Stimulated activated CD4-positive, alpha-beta T cell treated with anti-CD3 and anti-CD28 coated beads, Interleukin-4, amount 100 ng/mL, for 1 hour (primary cell): ENCODE data around the gene LARGE1.

Source experiments
- DNase-seq: peaks from one replicate; pipeline ENCODE4 v3.0.0-alpha.2; 2020

The LARGE1 gene

DNA sequence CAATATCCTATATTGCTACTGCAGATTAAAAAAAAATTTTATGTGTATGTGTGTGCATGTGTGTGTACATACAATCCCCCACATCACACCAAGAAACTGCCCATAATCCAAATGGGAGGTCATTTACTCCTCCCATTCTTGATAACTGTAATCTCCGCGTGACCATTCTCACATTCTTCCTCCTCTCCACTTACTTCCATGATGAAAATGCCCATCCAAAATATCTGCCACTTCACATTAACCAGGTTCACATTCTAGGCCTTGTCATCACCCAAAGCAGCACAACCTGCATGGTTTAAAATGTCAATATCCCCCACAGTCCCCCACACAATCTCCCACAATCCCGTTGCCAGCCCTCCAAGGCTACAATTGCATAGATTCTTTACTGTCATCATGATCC, 149.6 kb downstream of the LARGE1 start:
- DNase-seq = no peak

DNA sequence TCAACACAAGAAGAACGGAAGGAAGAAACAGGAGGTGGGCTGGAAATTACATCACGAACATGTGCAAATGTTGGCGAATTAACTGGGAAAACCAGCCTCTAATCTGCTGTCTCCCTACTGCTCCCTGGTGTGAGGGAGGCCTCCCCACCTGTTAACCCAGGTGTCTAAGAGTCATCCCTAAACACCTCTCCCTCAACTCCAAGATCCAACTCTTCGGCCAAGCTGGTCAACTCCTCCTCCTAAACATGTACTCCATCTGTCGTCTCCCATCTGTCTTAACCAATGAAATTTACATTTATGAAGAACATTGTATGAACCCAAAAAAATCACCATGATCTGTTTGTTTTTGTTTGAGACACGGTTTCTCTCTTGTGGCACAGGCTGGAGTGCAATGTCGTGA, 154.2 kb downstream of the LARGE1 start:
- DNase-seq = no peak

DNA sequence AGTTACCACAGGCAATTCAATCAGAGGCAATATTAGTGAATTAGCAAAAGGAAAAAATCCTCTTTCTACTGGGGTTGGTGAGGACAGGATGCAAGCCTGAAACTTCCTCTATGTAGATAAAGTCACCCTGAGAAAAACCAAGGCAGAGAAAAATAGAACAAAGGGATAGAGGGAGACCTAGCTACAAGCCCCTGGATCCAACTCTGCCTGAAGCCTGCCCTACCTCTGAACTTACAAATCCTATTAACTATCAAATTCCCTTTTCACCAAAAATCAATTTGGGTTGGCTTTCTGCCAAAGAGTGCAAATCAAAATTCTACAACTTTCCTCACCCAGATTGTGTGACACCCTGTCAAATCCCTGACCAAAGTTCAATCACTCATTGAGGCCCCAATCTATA, 161.3 kb downstream of the LARGE1 start:
- no peak for DNase-seq

DNA sequence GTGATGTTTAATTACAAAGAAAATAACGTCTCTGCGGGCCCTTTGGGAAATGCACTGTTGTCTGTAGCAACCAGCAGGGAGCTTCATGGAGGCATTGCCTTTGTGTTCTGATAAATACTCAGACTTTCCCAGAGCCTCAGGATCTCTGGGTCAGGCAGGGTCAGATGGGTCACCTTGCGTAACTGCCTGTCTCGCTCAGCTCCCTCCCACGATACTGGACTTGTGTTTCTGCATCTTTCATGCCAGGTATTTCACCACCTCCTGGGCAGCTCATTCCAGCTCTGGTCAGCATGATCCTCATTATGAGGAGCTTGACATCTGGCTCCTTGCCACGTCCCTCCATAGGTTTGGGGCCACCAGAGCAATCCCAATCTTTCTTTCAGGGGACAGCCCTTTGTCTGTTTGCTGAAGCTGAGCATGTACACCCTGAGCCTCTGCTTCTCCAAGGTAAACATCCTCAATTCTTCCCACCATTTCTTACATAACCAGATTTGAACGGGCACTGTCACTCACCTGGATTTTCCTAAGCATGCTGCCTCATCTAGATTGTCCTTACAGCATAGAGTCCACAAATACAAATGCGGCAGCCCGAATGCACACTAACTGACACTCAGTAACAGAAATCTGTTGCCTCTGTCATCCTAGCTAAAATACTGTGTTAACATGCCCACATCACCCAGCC, 162.3 kb downstream of the LARGE1 start:
- DNase-seq = no peak

DNA sequence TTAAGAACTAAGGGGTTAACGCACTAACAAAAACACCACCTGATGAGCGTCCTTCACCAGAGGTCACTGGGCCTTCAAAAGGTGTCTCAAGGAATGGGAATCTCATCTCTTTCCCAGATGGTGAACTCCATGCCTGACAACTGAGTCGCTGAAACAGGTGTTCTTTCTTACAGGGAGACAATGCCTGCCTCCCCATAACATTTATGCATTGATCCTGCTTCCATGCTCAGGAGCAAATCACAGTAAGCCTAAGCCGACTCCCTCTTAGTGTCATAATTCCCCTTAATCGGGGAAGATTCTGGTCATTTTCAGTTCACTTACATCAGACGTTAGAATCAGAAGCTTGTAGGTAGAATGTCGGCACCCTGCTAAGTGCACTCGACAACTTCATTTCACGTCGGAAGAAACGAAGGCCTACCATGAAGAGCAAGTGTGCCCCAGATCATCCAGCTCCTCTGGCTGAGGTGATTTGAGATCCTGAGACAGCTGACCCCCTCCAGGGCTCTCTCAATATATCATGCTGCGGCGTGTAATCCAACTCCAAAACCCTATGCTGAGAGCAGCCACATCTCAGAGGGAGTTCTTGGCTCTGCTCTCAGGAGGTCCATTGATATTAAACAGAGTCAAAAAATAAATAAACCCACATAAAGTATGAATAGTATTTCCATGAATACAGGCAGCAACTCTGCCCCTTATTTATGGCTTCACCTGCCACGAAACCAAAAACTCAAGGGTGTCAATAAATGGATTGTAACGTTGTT, 163.1 kb downstream of the LARGE1 start:
- DNase-seq = no peak

DNA sequence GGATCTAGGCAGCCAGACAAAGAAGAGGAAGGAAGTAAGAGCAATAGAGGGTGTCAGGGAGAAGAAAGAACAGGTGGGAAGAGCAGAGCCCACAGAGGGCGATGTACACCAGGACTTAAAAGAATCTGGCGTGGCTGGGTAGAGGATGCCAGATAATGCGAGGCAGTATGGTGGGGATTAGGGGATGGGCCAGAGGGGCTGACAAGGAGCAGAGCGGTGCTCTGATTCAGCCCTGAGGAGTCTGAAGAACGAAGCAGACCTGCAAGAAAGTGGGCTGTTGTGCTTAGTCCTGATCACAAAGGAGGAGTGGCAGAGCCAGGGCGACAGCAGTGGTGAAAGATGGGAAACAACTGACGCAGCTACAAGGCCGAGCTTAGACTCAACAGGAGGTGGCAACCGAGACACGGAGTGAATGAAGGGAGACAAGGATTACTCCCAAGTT, 163.7 kb downstream of the LARGE1 start:
- DNase-seq = no peak

DNA sequence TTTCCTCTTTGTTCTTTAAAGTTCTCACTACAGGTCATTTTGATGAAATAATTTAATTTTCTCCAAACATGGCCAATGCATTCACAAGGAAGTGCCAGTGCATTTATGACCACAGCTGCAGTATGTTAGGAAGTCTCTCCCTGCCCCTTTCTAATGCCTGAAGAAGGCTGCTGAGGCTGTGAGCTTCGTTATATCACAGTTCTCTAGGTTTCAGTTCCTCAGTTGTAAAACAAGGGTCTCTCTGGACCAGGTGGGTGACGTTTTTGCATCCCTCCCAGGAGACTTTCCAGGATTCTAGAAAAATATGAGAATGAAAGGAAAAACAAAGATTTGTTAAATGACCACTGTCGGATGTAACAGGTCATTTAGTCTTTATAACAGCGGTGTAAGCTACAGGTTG, 171.6 kb downstream of the LARGE1 start:
- DNase-seq = no peak

DNA sequence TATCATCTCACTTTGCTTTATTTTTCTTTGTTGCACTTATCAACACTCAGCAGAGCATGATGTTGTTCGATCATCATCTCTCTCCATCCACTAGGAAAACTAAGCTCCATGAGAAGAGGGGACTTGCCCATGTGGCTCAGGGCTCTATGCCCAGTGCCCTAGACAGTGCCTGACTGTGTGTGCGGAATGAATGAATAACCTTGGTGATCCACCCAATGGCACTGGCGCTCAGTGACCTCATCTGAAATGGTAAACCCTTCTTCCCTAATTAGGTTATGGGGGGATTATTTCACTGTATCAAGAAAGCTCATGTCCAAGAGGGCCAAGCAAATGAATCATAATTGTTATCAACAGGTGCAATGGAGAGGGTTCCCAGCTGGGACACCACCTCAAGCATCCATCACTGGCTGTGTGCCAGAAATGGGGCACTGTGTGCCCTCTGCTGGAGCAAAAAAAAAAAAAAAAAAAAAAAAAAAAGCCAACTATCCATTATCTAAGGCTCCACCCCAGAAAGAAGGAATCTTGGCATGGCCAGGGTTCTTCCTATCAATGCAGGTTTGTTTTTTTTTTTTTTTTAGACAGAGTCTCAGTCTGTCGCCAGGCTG, 172.6 kb downstream of the LARGE1 start:
- no peak for DNase-seq

DNA sequence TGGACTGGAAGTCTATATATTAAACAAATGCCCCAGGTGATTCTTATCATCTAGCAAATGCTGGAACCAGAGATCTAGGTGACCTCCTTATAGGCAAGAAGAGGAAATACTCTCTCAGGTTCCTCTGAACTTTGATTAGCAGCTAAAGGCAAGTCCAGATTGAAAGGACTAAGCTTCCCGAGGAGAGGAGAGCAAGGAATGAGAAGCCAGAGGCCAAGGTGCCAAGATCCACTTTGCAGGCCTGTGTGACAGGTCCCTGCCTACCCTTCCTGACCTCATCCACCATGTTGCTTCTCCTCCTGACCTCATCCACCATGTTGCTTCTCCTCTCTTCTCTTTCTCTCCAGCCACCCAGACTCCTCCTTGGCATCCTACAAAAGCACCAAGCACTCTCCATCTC, 173.2 kb downstream of the LARGE1 start:
- no peak for DNase-seq

DNA sequence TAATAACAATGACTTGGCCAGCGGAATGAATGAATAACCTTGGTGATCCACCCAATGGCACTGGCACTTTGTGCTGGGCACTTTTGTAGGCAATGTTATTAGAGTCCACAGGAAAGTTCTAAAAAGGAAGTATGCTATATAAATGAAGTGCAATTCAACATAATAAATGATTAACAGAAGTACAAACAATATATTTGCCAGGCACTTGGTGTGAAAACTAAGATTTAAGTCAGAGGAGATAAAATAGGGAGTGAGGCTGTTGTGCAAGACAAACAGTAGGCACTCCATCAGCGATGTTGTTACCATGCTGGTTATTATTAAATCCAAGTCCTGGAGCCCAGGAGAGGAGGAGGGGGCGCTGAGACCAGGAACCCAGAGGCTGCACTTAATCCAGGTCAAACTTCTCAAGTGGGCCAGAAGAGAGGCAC, 173.8 kb downstream of the LARGE1 start:
- DNase-seq = no peak

DNA sequence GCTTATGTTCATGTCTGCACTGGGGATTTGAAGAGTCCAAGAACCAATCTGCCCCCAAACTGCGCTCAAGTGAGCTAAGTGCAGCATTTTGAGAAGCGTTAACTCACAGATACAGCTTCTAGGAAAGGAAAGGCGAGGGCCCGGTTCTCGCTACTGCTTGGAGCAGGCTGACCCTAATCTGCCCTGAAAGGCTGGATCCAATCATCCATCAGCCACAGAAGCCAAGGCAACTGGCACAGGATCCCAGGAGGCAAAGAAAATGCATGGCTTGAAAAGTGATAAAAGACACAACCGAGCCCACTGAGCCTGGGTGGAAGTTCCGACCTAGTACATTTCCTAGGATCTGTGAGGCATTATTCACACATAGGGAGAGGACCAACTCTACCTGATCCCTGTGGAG, 174.8 kb downstream of the LARGE1 start:
- no peak for DNase-seq

DNA sequence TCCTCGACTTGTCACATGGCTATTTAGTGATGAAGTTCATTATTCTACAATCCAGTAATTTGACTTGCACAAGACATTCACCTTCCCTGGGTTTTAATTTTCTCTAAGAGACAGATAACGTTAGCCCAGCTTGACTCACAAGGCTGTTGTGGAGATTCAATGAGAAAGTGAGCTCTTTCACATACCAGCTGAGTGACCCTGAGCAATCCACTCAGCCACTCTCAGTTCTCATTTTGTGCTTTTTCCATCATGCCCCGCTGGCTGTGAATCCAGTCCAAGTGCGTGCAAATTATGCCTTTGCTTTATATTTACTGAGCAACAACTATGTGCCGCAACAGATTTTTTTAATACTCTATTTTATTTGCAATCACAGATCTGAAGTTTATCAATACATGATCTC, 176.5 kb downstream of the LARGE1 start:
- DNase-seq = no peak

DNA sequence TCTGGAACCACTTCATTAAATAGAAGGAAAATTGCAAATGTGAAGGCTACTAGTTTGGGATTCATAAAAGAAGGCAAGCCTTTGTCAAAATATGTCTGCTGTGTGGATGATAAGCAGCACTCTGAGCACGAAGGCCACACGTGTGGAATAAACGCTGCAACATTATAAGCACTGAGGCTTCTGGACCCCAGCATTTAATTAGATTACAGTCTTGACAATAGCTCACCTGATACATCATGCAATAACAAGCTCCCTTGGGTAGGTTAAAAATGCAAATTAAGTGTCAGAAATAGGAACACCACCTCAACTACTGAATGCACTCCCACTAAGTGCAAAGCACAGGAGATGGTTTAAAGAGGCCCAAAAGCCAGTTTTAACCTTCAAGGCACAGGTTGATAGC, 179.3 kb downstream of the LARGE1 start:
- DNase-seq = no peak

DNA sequence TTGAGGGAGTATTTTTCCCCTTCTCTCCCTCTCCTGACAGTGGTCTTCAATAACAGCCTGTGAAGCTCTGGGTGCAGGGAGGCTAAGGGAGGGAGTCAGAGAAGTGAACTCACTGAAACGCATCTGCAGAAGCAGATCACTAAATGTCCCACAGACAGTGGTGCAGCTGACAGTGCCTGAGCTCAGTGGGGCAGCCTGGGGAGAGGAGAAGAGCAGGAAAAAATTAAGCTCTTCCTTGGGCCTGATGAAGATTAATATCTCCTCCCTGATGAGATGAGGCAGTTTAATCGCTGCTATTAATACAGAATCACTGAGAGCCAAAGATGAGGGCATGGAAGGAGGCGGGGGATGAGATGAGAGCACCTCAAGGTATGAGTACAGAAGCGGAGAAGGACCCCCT, 180.8 kb downstream of the LARGE1 start:
- no peak for DNase-seq

DNA sequence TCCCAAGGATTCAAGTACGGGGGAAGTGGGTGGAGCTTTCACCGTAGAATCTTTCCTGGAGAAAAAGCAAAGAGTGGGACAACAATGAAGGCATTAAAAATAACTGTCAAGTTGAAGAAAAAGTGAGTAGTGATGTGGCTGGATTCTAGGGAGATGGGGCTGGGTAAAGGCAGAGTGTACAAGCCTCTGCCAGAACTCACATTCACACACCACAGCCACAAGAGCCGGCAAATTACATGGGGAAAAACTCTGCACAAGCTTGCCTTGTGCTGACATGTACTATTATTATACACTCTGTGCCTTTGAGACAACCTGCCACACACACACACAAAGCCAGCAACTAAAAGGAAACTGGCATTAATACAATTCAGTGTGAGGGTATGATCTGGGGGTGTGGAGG, 182.6 kb downstream of the LARGE1 start:
- no peak for DNase-seq

DNA sequence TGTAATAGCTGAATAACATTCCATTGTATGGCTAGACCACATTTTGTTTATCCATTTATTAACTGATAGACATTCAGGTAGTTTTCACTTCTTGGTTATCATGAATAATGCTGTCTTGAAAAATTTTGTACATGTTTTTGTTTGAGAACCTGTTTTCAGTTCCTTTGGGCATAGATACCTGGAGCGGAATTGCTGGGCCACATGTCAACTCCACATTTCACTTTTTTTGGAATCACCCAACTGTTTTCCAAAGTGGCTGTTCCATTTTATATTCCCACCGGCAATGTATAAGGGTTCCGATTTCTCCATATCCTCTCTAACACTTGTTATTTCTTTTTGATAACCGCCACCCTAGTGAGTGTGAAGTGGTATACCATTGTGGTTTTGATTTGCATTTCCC, 184.3 kb downstream of the LARGE1 start:
- DNase-seq = no peak

DNA sequence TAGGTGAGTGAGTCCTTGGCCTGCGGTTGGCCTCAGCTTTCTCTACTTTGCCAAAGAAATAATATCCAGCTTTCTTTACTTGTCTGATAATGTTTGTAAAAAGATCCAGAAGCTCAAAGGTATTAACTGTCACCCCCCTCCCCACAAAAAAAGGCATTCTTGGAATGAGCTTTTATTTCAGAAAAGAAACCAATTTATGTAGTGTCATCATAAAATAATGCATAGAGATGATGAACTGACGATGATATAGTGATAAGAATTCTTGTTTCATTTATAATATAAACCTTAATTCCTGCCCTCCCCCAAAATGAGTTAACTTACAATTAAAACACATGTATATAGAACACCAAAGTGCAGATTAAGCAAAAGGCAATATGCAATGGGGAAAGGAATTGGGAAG, 191.4 kb downstream of the LARGE1 start:
- no peak for DNase-seq

DNA sequence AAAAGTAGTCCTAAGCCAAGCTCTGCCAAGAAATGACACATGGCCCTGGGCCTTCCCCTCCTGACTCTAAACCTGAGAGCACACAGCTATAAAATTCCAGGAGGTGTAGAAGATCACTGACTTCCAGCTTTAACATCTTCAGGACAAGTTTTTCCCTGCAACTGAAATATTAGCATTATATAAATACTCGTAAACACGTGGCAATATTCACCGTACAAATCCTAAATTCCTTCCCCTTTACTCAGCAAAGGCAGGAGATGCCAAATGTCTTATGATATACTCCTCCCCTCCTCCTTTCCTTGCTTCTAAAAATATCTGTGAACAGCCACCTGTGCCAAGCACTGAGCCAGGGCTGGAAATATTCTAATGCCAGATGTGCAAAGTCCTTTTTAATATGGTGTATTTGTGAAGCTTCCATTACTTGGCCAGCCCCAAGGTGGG, 194.0 kb downstream of the LARGE1 start:
- DNase-seq = no peak

DNA sequence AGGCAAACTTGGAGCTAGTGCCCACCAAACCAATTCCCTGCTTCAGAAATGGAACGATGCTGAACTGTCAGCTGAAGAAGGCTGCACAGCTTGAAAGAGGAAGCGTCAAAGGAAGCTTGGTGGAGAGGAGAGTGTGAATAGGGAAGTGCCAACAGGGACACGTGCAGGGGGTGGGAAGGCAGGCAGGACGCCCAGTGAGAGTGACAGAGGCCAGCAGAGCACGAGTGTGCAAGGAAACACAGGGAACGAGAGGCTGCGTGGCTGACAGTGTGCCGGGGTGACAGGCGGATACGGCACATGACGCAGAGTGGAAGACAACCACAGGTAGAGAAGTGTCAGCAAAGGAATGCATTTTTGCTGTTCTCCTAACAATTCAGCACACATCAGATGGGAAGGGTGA, 196.4 kb downstream of the LARGE1 start:
- no peak for DNase-seq

DNA sequence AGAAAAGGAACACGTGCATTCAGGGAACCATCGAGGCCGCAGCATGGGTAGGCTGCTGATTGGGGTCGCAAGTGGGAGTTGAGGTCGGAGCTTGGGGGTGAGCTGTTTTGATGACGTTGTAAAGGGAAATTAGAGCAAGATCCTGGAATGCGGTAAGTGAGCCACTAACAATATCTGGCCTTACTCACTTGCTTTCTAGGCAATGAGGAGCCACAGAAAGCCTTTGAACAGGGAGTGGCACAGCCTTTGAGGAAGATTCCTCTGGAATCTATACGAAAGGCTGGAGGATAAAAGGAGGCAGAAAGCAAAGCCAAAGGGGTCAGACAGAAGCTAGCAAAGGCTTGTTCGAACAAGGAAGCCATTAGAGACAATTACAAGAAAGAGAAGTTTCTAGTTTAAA, 197.5 kb downstream of the LARGE1 start:
- DNase-seq = no peak

DNA sequence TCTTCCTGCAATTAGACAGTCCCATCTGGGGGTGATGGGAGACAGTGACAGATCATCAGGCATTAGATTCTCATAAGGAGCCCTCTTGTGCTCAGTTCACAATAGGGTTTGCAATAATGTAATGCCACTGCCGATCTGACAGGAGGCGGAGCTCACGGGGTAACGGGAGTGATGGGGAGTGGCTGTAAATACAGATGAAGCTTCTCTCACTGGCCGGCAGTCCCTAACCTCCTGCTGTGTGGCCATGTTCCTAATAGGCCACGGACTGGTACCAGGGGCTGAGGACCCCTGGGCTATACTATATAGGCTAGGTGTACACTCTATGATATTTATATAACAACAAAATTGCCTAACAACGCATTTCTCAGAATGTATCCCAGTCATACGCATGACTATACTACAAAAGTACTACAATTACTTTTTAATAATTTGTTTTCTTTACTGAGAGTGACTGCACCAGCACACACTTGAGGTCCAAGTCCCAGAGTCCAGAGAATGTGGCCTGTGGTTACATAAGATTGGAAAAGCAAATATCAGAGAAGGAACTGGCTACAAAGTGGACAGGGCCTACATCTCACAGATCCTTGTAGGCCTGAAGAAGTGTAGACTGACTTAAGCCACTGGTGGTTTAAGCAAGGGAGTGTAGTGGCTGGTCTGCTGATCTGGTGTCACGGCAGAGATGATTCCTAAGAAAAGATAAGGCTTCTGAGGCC, 200.0 kb downstream of the LARGE1 start:
- DNase-seq = no peak

DNA sequence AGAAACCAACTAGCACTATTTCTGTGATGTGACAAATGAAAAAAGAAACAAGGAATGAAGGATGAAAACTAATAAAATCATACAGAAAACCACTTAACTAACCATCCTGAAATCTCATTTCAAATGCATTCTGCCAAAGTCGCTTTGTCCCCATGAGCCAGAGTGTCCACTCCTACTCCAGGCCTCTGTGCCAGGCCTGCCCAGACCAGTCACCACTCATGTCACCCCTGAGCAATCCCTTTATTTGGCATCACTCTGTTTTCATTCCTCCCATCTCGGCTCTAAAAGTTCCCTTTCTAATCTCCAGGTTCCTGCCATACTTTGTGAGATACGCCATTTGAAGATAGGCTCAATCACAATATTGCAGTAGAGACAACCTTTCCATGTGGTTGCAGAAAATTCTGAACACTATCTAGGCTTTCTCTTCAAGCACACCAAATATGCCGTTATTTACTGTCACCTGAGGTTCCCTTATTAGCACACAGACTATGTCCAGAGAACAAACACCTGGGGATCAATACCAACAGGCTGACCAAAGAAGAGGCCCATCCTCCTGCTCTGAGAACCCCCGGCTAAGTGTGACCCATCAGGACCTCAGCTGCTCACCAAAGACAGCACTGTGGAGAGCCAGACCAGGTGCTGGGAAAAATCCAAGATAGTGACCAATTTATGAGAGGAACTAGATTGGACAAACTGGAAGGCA, 202.4 kb downstream of the LARGE1 start:
- DNase-seq = no peak
